KMS-11 (cell line): ENCODE data around the gene TNFRSF18.

ENCODE experiments used
- H2AFZ ChIP-seq: fragments of 200-600 bp; sonication (generic); 2 replicates; pipeline ENCODE4 v1.6.1; 2016; ENCODE audit warnings: antibody characterized with exemption, mixed run types, low read depth
- H3K27ac ChIP-seq: fragments of 200-600 bp; sonication (generic); 2 replicates; pipeline ENCODE4 v1.6.1; 2016; ENCODE audit warnings: mild to moderate bottlenecking, mixed run types
- H3K27me3 ChIP-seq: fragments of 200-600 bp; sonication (generic); 2 replicates; pipeline ENCODE4 v1.6.1; 2017; ENCODE audit warnings: mild to moderate bottlenecking, low read depth, mixed run types, moderate library complexity; ENCODE audit not compliant: insufficient read depth
- H3K36me3 ChIP-seq: fragments of 200-600 bp; sonication (generic); 2 replicates; pipeline ENCODE4 v1.6.1; 2017; ENCODE audit warnings: mild to moderate bottlenecking, mixed run types; ENCODE audit not compliant: insufficient read depth
- H3K4me1 ChIP-seq: fragments of 200-600 bp; sonication (generic); 2 replicates; pipeline ENCODE4 v1.6.1; 2016; ENCODE audit warnings: mild to moderate bottlenecking, low read depth, mixed run types; ENCODE audit not compliant: poor library complexity, severe bottlenecking
- H3K4me2 ChIP-seq: fragments of 200-600 bp; sonication (generic); 2 replicates; pipeline ENCODE4 v1.7.0; 2016; ENCODE audit warnings: mild to moderate bottlenecking, mixed run types
- H3K4me3 ChIP-seq: fragments of 200-600 bp; sonication (generic); IDR thresholded peaks from 2 replicates; pipeline ENCODE4 v1.6.1; 2017; ENCODE audit warnings: low read depth, low read length, mixed read lengths; ENCODE audit not compliant: insufficient read depth
- H3K79me2 ChIP-seq: fragments of 200-600 bp; sonication (generic); 2 replicates; pipeline ENCODE4 v1.6.1; 2016; ENCODE audit warnings: low read depth, mixed run types; ENCODE audit not compliant: insufficient read depth
- H3K9ac ChIP-seq: fragments of 200-600 bp; sonication (generic); 2 replicates; pipeline ENCODE4 v1.6.1; 2016; ENCODE audit warnings: mild to moderate bottlenecking, mixed run types
- H4K20me1 ChIP-seq: fragments of 200-600 bp; sonication (generic); 2 replicates; pipeline ENCODE4 v1.6.1; 2016; ENCODE audit warnings: mild to moderate bottlenecking, mixed run types; ENCODE audit not compliant: insufficient read depth
- TF ChIP-seq, protein P1 (sequence below): fragments of 200-600 bp; sonication (generic); conservative IDR thresholded peaks from 2 replicates; pipeline ENCODE4 v1.6.1; 2017; ENCODE audit warnings: low read depth, mild to moderate bottlenecking, antibody characterized with exemption, low read length, moderate library complexity, mixed read lengths

TNFRSF18 gene

GRCh38 chr1:1199961-1200875 is 6.2 kb downstream of the TNFRSF18 start:
- H3K36me3 ChIP-seq: no peaks in the 10 kb centered on the region
- TF ChIP-seq, protein P1, sequence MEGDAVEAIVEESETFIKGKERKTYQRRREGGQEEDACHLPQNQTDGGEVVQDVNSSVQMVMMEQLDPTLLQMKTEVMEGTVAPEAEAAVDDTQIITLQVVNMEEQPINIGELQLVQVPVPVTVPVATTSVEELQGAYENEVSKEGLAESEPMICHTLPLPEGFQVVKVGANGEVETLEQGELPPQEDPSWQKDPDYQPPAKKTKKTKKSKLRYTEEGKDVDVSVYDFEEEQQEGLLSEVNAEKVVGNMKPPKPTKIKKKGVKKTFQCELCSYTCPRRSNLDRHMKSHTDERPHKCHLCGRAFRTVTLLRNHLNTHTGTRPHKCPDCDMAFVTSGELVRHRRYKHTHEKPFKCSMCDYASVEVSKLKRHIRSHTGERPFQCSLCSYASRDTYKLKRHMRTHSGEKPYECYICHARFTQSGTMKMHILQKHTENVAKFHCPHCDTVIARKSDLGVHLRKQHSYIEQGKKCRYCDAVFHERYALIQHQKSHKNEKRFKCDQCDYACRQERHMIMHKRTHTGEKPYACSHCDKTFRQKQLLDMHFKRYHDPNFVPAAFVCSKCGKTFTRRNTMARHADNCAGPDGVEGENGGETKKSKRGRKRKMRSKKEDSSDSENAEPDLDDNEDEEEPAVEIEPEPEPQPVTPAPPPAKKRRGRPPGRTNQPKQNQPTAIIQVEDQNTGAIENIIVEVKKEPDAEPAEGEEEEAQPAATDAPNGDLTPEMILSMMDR: no peak
- H3K27me3 ChIP-seq: peaks cover 55% of the 10 kb centered on the region
- H3K4me3 ChIP-seq: no peak overlapping the region
- H4K20me1 ChIP-seq: no peaks in the 10 kb centered on the region
- no peak overlapping the region for H3K4me2 ChIP-seq
- H3K9ac ChIP-seq: no peak overlapping the region
- H3K27ac ChIP-seq: no peak overlapping the region
- no peaks in the 10 kb centered on the region for H3K79me2 ChIP-seq
- H2AFZ ChIP-seq: no peak overlapping the region
- no peaks in the 10 kb centered on the region for H3K4me1 ChIP-seq

- Histone ChIP-seq H3K79me2 (no peaks in the 10 kb centered on the region), H3K4me1 (no peaks in the 10 kb centered on the region), H3K4me3 (no peak overlapping the region), H3K27me3 (peaks cover 55% of the 10 kb centered on the region), H4K20me1 (no peaks in the 10 kb centered on the region), H3K9ac (no peak overlapping the region), H2AFZ (no peak overlapping the region), H3K27ac (no peak overlapping the region), H3K36me3 (no peaks in the 10 kb centered on the region), H3K4me2 (no peak overlapping the region)
- TF ChIP-seq, protein P1: no peak
Observed at GRCh38 chr1:1199141-1199960, 7.0 kb downstream of the TNFRSF18 start.

DNA sequence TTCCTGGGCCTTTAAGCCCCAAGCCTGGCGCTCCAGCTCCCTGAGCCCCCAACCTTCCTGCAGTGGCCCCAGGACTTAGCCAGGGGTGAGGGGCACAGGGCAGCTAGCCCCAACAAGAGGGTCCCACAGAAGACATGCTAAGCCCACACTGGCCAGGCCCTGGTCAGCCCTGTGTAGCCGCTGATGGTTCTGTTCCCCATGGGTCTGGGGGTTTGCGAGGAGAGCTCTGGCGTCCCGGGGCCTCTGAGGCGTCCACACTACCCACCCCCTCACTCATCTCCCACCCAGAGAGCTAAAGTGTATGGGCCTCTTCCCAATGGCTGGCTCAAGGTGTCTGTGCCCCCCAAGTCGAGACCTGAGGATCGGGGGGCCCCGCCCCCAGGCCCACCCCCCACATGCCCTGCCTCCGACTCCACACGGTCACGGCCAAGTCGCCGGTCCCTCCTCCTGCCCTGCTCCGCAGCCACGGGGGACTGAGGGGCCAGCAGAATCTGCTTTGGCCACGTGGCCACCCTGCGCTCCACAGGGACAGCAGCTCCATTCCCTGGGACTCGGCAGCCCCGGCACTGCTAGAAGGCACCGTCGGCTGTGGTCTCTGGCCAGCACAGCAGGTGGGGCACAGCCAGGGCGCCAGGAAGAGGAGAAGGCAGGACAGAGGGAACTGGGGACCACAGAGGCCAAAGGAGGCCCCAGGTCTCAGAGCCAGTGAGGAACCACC is 7.8 kb downstream of the TNFRSF18 start:
- Histone ChIP-seq H2AFZ (no peak overlapping the region), H3K27me3 (peaks cover 55% of the 10 kb centered on the region), H3K4me3 (no peak overlapping the region), H3K27ac (no peak overlapping the region), H3K36me3 (no peaks in the 10 kb centered on the region), H3K4me1 (no peaks in the 10 kb centered on the region), H3K9ac (no peak overlapping the region), H3K4me2 (no peak overlapping the region), H3K79me2 (no peaks in the 10 kb centered on the region), H4K20me1 (no peaks in the 10 kb centered on the region)
- TF ChIP-seq, protein P1: no peak
